Muscle layer of duodenum (tissue), 2 donors: ENCODE results near the gene NCKAP5.

ENCODE experiments used
- H3K27ac ChIP-seq: one replicate; pipeline ENCODE4 v1.7.0; 2013; ENCODE audit warnings: mild to moderate bottlenecking, low read length
- H3K27me3 ChIP-seq: one replicate; pipeline ENCODE4 v1.7.0; 2013; ENCODE audit warnings: low read depth, mild to moderate bottlenecking, control low read depth, low read length
- H3K36me3 ChIP-seq, 2 donors: one replicate each; pipeline ENCODE4 v1.7.0; 2013; ENCODE audit warnings: low read length in 2 of 2, control low read depth in 1 of 2, mild to moderate bottlenecking in 1 of 2; ENCODE audit not compliant: insufficient read depth in 2 of 2, control insufficient read depth in 1 of 2
- H3K4me1 ChIP-seq, 2 donors: one replicate each; pipeline ENCODE4 v1.7.0; 2013; ENCODE audit warnings: low read length in 2 of 2, mild to moderate bottlenecking in 2 of 2, control low read depth in 1 of 2, moderate library complexity in 1 of 2; ENCODE audit not compliant: insufficient read depth in 2 of 2, control insufficient read depth in 1 of 2
- H3K4me3 ChIP-seq, 2 donors: one replicate each; pipeline ENCODE4 v1.7.0; 2013; ENCODE audit warnings: low read length in 2 of 2, low read depth in 1 of 2, mild to moderate bottlenecking in 1 of 2
- H3K9me3 ChIP-seq, 2 donors: one replicate each; pipeline ENCODE4 v1.7.0; 2013; ENCODE audit warnings: low read length in 2 of 2, control low read depth in 1 of 2, mild to moderate bottlenecking in 1 of 2; ENCODE audit not compliant: control insufficient read depth in 1 of 2
- donor health status: healthy.

NCKAP5 gene

GRCh38 chr2:132752421-132753206 is 815.6 kb downstream of the NCKAP5 start:
- no peaks in the 10 kb centered on the region for H3K27me3 ChIP-seq
- no peaks in the 10 kb centered on the region for H3K4me1 ChIP-seq
- H3K9me3 ChIP-seq, result no peaks in the 10 kb centered on the region
- H3K4me3 ChIP-seq, result no peak overlapping the region
- no peak overlapping the region for H3K27ac ChIP-seq
- no peaks in the 10 kb centered on the region for H3K36me3 ChIP-seq

- no peaks in the 10 kb centered on the region for H3K4me1 ChIP-seq
Observed at GRCh38 chr2:132751836-132752235, 816.4 kb downstream of the NCKAP5 start.

DNA sequence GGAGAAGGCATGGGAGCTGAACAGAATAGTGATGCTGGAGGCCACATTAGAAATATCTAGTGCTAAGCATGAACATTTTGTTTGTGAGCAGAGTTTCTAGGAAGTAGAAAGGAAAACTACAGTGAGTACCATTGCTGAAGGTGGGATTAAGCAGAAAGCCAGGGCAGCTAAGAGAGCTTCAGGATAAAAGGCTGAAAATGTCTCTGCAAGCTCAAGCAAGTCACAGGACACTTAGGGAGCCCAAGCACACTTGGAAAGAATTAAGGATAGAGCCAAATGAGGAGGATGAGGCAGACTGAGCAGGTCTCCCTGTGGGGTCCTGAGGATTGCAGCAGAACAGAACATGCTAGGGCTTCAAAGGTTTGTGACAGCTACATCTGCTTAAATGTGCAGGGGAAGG is 817.7 kb downstream of the NCKAP5 start:
- H3K27ac ChIP-seq, result no peak overlapping the region
- H3K36me3 ChIP-seq, result no peaks in the 10 kb centered on the region
- H3K9me3 ChIP-seq, result no peaks in the 10 kb centered on the region
- H3K27me3 ChIP-seq, result no peaks in the 10 kb centered on the region
- H3K4me1 ChIP-seq, result no peaks in the 10 kb centered on the region
- no peak overlapping the region for H3K4me3 ChIP-seq

More at GRCh38 chr2:132751836-132752235, 816.4 kb downstream of the NCKAP5 start:
- Histone ChIP-seq H3K4me3 (no peak overlapping the region), H3K27me3 (no peaks in the 10 kb centered on the region), H3K9me3 (no peaks in the 10 kb centered on the region), H3K27ac (no peak overlapping the region), H3K36me3 (no peaks in the 10 kb centered on the region)

DNA sequence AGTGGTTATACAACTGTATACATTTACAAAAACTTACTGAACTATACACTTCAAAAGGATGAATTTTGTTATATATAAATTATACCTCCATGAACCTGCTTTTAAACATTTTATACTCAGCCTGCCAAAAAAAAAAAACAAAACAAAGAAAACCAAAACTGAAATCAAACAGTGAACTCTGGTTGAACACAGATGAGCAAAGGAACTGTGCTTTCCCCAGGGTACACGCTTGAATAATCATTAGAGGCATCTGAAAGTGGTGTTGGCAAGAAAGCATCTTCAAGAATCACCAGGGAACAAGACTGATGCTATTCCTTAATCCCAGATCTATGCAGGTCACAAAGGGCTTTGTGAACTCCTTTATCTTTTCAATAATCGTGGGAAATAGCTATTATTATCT is 821.2 kb downstream of the NCKAP5 start:
- Histone ChIP-seq H3K27ac (no peak overlapping the region), H3K4me1 (no peaks in the 10 kb centered on the region), H3K4me3 (no peak overlapping the region), H3K9me3 (peaks cover 0 to 2% of the 10 kb centered on the region in 2 donors), H3K36me3 (no peaks in the 10 kb centered on the region), H3K27me3 (no peaks in the 10 kb centered on the region)

GRCh38 chr2:132741754-132742153 is 826.5 kb downstream of the NCKAP5 start:
- H3K4me1 ChIP-seq, result no peaks in the 10 kb centered on the region
- no peaks in the 10 kb centered on the region for H3K27me3 ChIP-seq
- H3K36me3 ChIP-seq, result no peaks in the 10 kb centered on the region
- H3K9me3 ChIP-seq, result peaks cover 0 to 2% of the 10 kb centered on the region in 2 donors
- H3K4me3 ChIP-seq, result no peak overlapping the region
- no peak overlapping the region for H3K27ac ChIP-seq

DNA sequence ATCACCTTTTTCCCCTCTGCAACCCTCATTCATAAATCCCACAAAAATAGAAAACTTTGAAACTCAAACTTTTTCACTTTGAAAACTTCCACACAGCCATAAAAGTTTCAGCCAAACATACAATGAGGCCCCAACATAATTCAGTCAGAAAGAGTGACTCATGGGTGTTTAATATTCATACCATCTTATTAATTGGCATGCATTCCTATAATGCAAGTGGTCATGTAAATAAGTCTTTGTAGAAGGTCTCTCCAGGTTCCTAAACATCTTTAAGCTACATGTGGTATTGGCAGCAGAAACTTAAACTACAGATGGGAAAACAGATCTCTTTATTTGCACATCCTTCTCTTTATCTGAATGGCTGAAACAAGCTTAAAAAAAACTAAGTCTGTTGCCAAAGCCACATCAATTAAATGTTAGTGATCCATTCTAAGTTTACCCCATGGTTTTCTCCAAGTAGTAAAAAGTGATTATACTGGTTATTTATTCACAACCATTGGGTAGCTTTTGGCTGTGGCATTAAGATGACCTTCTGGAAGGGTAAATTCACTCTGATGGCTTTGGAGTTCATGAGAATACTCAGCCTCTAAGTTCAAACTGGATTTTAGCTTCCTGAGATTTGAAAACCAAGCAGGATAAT is 828.1 kb downstream of the NCKAP5 start:
- Histone ChIP-seq H3K4me3 (no peak overlapping the region), H3K9me3 (no peaks in the 10 kb centered on the region), H3K36me3 (no peaks in the 10 kb centered on the region), H3K27me3 (no peaks in the 10 kb centered on the region), H3K4me1 (no peaks in the 10 kb centered on the region), H3K27ac (no peak overlapping the region)

GRCh38 chr2:132738223-132738622 is 830.0 kb downstream of the NCKAP5 start:
- Histone ChIP-seq H3K4me3 (no peak overlapping the region), H3K36me3 (no peaks in the 10 kb centered on the region), H3K9me3 (no peaks in the 10 kb centered on the region), H3K4me1 (no peaks in the 10 kb centered on the region), H3K27ac (no peak overlapping the region), H3K27me3 (no peaks in the 10 kb centered on the region)

- Histone ChIP-seq H3K4me1 (no peaks in the 10 kb centered on the region), H3K36me3 (no peaks in the 10 kb centered on the region), H3K4me3 (no peak overlapping the region), H3K9me3 (no peaks in the 10 kb centered on the region), H3K27me3 (no peaks in the 10 kb centered on the region), H3K27ac (no peak overlapping the region)
Observed at GRCh38 chr2:132736059-132736458, 832.2 kb downstream of the NCKAP5 start.

DNA sequence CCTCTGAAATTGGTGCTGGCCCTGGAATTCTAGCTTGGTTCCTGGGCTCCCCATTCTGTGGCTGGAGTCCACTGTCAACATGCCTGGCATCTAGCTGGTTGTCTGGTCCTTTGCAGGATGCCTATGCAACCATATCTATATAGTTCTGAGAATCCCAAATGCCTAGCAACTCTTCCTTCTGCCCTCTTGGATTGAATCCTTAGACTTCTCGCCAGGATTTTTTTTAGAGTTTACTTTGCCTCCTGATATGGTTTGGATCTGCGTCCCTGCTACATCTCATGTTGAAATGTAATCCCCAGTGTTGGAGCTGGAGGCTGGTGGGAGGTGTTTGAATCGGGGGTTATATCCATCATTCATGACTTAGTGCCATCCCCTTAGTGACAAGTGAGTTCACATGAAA is 833.3 kb downstream of the NCKAP5 start:
- Histone ChIP-seq H3K27ac (no peak overlapping the region), H3K4me3 (no peak overlapping the region), H3K4me1 (no peaks in the 10 kb centered on the region), H3K9me3 (no peaks in the 10 kb centered on the region), H3K36me3 (no peaks in the 10 kb centered on the region), H3K27me3 (no peaks in the 10 kb centered on the region)

DNA sequence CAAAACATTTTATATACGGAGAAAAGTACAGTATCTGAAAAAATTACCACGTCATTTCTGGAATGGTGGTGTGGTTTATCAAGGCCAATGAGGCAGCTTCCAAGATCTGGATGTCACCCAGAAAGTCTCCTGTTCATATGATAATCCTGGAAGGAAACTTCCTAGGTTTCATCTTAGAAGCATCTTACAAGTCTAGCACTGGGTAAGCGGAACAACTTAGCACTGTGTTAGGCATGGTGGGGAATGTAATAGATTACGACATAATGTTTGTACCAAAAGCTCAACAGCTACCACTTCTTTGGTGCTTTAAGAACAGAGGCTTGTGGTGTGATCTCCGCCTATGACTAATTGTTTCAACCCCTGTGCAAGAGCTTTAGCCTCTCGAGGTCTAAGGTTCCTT is 835.2 kb downstream of the NCKAP5 start:
- Histone ChIP-seq H3K36me3 (no peaks in the 10 kb centered on the region), H3K9me3 (no peaks in the 10 kb centered on the region), H3K27ac (no peak overlapping the region), H3K4me3 (no peak overlapping the region), H3K4me1 (no peaks in the 10 kb centered on the region), H3K27me3 (no peaks in the 10 kb centered on the region)

DNA sequence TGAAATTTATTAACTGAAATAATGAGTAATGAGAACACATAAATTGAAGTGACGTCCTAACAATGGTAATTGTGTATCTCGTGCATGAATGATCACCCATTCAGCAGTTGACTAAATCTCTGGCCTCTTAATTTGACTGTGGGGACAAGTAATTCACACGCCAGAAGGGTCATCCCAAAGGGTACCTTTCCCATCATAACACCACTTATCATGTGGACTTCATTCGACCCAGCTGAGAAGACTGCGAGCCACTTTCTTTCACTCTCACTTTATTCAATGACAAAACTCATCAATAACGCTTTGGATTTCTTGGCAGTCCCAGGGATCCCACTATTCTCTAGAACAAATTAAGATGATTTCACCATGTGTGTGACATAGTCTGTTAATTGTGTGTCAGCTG is 835.6 kb downstream of the NCKAP5 start:
- no peak overlapping the region for H3K27ac ChIP-seq
- H3K4me1 ChIP-seq, result no peaks in the 10 kb centered on the region
- H3K4me3 ChIP-seq, result no peak overlapping the region
- no peaks in the 10 kb centered on the region for H3K27me3 ChIP-seq
- H3K9me3 ChIP-seq, result no peaks in the 10 kb centered on the region
- no peaks in the 10 kb centered on the region for H3K36me3 ChIP-seq

DNA sequence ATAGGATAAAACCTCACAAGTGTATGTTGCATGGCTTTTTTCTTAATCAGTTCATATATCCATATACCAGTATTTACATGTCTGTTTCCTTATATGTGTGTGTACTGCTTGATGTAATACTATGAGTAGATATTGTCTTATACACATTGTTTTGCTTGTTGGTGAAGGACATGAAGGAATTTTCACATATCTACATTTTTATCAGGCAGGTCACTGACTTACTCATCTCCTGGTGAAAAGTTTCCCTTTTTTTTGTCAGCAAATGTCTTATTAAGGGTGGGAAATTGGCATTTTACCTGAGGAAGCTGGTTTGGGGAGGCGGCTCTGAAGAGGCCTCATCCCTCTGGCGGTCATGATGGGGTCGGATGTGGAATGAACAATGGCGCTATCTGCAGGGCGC is 836.8 kb downstream of the NCKAP5 start:
- Histone ChIP-seq H3K4me1 (no peaks in the 10 kb centered on the region), H3K9me3 (no peaks in the 10 kb centered on the region), H3K27ac (no peak overlapping the region), H3K27me3 (no peaks in the 10 kb centered on the region), H3K4me3 (no peak overlapping the region), H3K36me3 (no peaks in the 10 kb centered on the region)
